Transverse colon (tissue), 4 donors: ENCODE results near the gene ADGB. TPM values are rescaled to one million over a fixed set of nuclear protein-coding genes. Genes with fewer than 3 reads are reported as not detected.

ENCODE experiments used
- DNase-seq: peaks from one replicate; pipeline ENCODE4 v3.0.0-alpha.2; 2019
- H3K27ac ChIP-seq, 4 donors: fragments of 200-600 bp; sonication (generic); 2 replicates each; pipeline ENCODE4 v1.5.1; 2016 to 2018; ENCODE audit warnings: inconsistent platforms in 4 of 4
- H3K27me3 ChIP-seq: fragments of 200-600 bp; sonication (generic); 2 replicates; pipeline ENCODE4 v1.5.1; 2017; ENCODE audit warnings: inconsistent platforms
- H3K36me3 ChIP-seq, 4 donors: fragments of 200-600 bp; sonication (generic); 2 replicates each; pipeline ENCODE4 v1.5.1; 2017 to 2019; ENCODE audit warnings: inconsistent platforms in 4 of 4
- H3K4me1 ChIP-seq, 4 donors: fragments of 200-600 bp; sonication (generic); 2 replicates each; pipeline ENCODE4 v1.5.1; 2017 to 2020; ENCODE audit warnings: inconsistent platforms in 4 of 4
- H3K4me3 ChIP-seq, 4 donors: fragments of 200-600 bp; sonication (generic); 1 replicate in 1 of 4; 2 replicates in 3 of 4; pipeline versions ENCODE4 v1.5.1 to v1.6.1; 2017 to 2019; ENCODE audit warnings: inconsistent platforms in 4 of 4
- H3K9me3 ChIP-seq, 2 donors: fragments of 200-600 bp; sonication (generic); 2 replicates each; pipeline ENCODE4 v1.5.1; 2017 to 2019; ENCODE audit warnings: inconsistent platforms in 2 of 2
- EP300 ChIP-seq: sonication (generic); formaldehyde crosslinking; IDR thresholded peaks from one replicate; pipeline ENCODE4 v1.6.1; 2017; ENCODE audit warnings: antibody characterized with exemption, low read depth
- POLR2A ChIP-seq: fragments of 450-650 bp; IDR thresholded peaks from one replicate; pipeline ENCODE4 v1.6.1; 2016; ENCODE audit warnings: antibody characterized with exemption, mild to moderate bottlenecking, moderate library complexity
- POLR2AphosphoS5 ChIP-seq, 3 donors: sonication (generic); formaldehyde crosslinking; IDR thresholded peaks; one replicate each; pipeline ENCODE4 v1.6.1; 2016; ENCODE audit warnings: antibody characterized with exemption in 3 of 3
- WGBS, 2 donors: methylation state at CpG; one replicate each; pipeline ENCODE4 v1.1.5; 2018; ENCODE audit warnings: low coverage in 1 of 2; 5-methylcytosine and 5-hydroxymethylcytosine counted together
- in situ Hi-C, 4 donors: fragments of 200-750 bp; cut with MboI; loops; one replicate each; pipeline versions ENCODE4 v1.15.0 to v1.15.1; 2017; ENCODE audit warnings: low sequenced_read_pairs in 3 of 4, low pct_ligation_motif_present in 1 of 4, low pct_unique_long_range_greater_than_20kb in 1 of 4
- intact Hi-C: fragments of 100-400 bp; cut with DNase I; formaldehyde crosslinking; loops from one replicate; pipeline ENCODE4 v1.15.1; 2023; ENCODE audit warnings: low total_unique reads
- total RNA-seq, 4 donors: library from RNA; depleted of rRNA; stranded (reverse); fragments of >200 nt; gene quantifications; one replicate each; pipeline ENCODE4 v1.1.0, GENCODE V29; 2016
- TF ChIP-seq, protein P1 (sequence below), 5 experiments: fragments of 200-600 bp in 3 of 5; fragments of 450-650 bp in 2 of 5; sonication (generic) in 3 of 5; IDR thresholded peaks; 1 replicate in 2 of 5; 2 replicates in 3 of 5; pipeline ENCODE4 v1.5.1; 2016 to 2017; ENCODE audit warnings: antibody characterized with exemption in 5 of 5, inconsistent platforms in 3 of 5, mild to moderate bottlenecking in 2 of 5, moderate library complexity in 1 of 5

Gene ADGB
- total RNA-seq, 4 donors from 2014 or later, result 1.1 to 28.7 (median 3.2) TPM

GRCh38 chr6:146781836-146782235 is 183.1 kb downstream of the ADGB start:
- no peaks in the 10 kb centered on the region for H3K36me3 ChIP-seq
- no peak overlapping the region for H3K27ac ChIP-seq
- no peaks in the 10 kb centered on the region for H3K4me1 ChIP-seq
- intact Hi-C loops (no loop called here), in situ Hi-C loops (no loop called here)
- TF ChIP-seq, protein P1, sequence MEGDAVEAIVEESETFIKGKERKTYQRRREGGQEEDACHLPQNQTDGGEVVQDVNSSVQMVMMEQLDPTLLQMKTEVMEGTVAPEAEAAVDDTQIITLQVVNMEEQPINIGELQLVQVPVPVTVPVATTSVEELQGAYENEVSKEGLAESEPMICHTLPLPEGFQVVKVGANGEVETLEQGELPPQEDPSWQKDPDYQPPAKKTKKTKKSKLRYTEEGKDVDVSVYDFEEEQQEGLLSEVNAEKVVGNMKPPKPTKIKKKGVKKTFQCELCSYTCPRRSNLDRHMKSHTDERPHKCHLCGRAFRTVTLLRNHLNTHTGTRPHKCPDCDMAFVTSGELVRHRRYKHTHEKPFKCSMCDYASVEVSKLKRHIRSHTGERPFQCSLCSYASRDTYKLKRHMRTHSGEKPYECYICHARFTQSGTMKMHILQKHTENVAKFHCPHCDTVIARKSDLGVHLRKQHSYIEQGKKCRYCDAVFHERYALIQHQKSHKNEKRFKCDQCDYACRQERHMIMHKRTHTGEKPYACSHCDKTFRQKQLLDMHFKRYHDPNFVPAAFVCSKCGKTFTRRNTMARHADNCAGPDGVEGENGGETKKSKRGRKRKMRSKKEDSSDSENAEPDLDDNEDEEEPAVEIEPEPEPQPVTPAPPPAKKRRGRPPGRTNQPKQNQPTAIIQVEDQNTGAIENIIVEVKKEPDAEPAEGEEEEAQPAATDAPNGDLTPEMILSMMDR (IDR thresholded peaks at IDR 0.05), result no peak
- WGBS, 2 donors, result 57 to 65% methylated on average over 3 of the region's 3 CpGs
- no peaks in the 10 kb centered on the region for H3K9me3 ChIP-seq
- no peak for DNase-seq
- H3K27me3 ChIP-seq, result no peaks in the 10 kb centered on the region
- no peak overlapping the region for H3K4me3 ChIP-seq

GRCh38 chr6:146785001-146785585 is 186.3 kb downstream of the ADGB start:
- WGBS, 2 donors, result 46 to 72% methylated on average over 3 to 5 of the region's 5 CpGs
- Histone ChIP-seq H3K36me3 (no peaks in the 10 kb centered on the region), H3K27ac (no peak overlapping the region), H3K9me3 (no peaks in the 10 kb centered on the region), H3K27me3 (no peaks in the 10 kb centered on the region), H3K4me3 (no peak overlapping the region), H3K4me1 (no peaks in the 10 kb centered on the region)
- intact Hi-C loops, result no loop called here
- in situ Hi-C loops, result no loop called here
- no peak for DNase-seq
- TF ChIP-seq POLR2AphosphoS5 (IDR thresholded peaks at IDR 0.05) (no peak), EP300 (no peak), POLR2A (no peak)
- TF ChIP-seq, protein P1 (IDR thresholded peaks at IDR 0.05), result peak; percentile 18 to 45 (median 37)

DNA sequence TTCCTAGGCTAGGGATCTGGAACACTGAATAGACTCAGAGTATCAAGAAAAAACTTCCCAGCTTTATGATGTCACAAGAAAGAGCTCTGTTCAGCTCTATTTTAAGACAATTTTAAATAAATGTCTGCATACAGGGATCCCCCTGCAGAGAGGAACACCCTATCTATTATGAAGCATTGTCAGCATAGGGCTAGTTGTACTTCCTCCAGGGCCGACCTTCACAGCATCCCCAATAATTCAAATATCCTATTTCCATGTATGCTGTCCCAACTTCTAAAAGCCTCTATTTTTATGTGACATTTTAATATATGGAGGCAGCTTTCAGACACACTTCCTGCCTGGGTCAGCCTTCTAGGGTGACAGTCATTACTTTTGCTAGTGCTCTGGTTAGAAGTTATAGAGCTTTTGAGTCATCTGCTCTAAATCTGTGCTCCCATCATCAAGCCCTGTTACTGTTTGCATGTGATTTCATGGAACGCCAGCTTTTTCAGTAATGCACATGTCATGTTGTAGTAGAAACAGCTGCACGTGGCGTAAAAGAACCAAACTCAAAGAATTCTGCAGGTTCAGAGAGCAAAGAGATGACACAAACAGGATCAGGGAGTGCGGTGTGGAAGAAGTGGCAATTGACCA is 189.2 kb downstream of the ADGB start:
- in situ Hi-C loops, result no loop called here
- no peaks in the 10 kb centered on the region for H3K27me3 ChIP-seq
- H3K9me3 ChIP-seq, result no peaks in the 10 kb centered on the region
- no peaks in the 10 kb centered on the region for H3K36me3 ChIP-seq
- H3K4me1 ChIP-seq, result no peaks in the 10 kb centered on the region
- no peak overlapping the region for H3K27ac ChIP-seq
- WGBS, 2 donors, result 62 to 66% methylated on average over 5 of the region's 5 CpGs
- intact Hi-C loops, result no loop called here
- H3K4me3 ChIP-seq, result no peak overlapping the region
- TF ChIP-seq POLR2A (no peak), POLR2AphosphoS5 (IDR thresholded peaks at IDR 0.05) (no peak), EP300 (no peak)
- TF ChIP-seq, protein P1 (IDR thresholded peaks at IDR 0.05), result no peak
- no peak for DNase-seq

- TF ChIP-seq POLR2AphosphoS5 (IDR thresholded peaks at IDR 0.05), result no peak
- TF ChIP-seq EP300, result no peak
- no peak for TF ChIP-seq POLR2A
- TF ChIP-seq, protein P1 (IDR thresholded peaks at IDR 0.05), result no peak
- in situ Hi-C loops, result no loop called here
- DNase-seq, result no peak
- Histone ChIP-seq H3K27me3 (no peaks in the 10 kb centered on the region), H3K36me3 (no peaks in the 10 kb centered on the region), H3K9me3 (peaks cover 0 to 3% of the 10 kb centered on the region in 2 donors), H3K4me3 (no peak overlapping the region), H3K27ac (no peak overlapping the region), H3K4me1 (no peaks in the 10 kb centered on the region)
- WGBS, 2 donors, result 80 to 86% methylated on average over 4 of the region's 4 CpGs
- intact Hi-C loops, result no loop called here
Measured at GRCh38 chr6:146790561-146791091, 191.9 kb downstream of the ADGB start.
